IPS DF 6.9 (cell line): ENCODE results near the gene MPP3.

Experiments
- DNase-seq: peaks from one replicate; pipeline ENCODE4 v3.0.0-alpha.2; 2013; ENCODE audit warnings: low read depth, low spot score
- H3K27ac ChIP-seq: one replicate; pipeline ENCODE4 v1.5.1; 2013; ENCODE audit warnings: low read length, control low read depth
- H3K27me3 ChIP-seq: 2 replicates; pipeline ENCODE4 v1.6.1; 2013; ENCODE audit warnings: mild to moderate bottlenecking, low read length; ENCODE audit not compliant: control insufficient read depth, insufficient read depth
- H3K36me3 ChIP-seq: 2 replicates; pipeline ENCODE4 v1.6.1; 2013; ENCODE audit warnings: low read length; ENCODE audit not compliant: control insufficient read depth, insufficient read depth
- H3K4me1 ChIP-seq: 2 replicates; pipeline ENCODE4 v1.6.1; 2013; ENCODE audit warnings: low read length; ENCODE audit not compliant: control insufficient read depth, insufficient read depth
- H3K4me3 ChIP-seq: 2 replicates; pipeline ENCODE4 v1.5.1; 2013; ENCODE audit warnings: mild to moderate bottlenecking, low read length
- H3K9me3 ChIP-seq: 2 replicates; pipeline ENCODE4 v1.6.1; 2013; ENCODE audit warnings: low read length, inconsistent platforms; ENCODE audit not compliant: control insufficient read depth, insufficient read depth
- WGBS: extraction: QIAGEN DNeasy Blood & Tissue Kit; methylation state at CpG from one replicate; pipeline ENCODE4 v1.1.7; 2013; ENCODE audit warnings: mixed read lengths, missing lambda C conversion rate; ENCODE audit not compliant: insufficient read length, insufficient coverage; 5-methylcytosine and 5-hydroxymethylcytosine counted together

MPP3 gene

GRCh38 chr17:43766413-43767052 is 66.4 kb downstream of the MPP3 start:
- no peak overlapping the region for H3K4me3 ChIP-seq
- no peaks in the 10 kb centered on the region for H3K27me3 ChIP-seq
- H3K27ac ChIP-seq = no peak overlapping the region
- no peak for DNase-seq
- H3K36me3 ChIP-seq = peaks cover 11% of the 10 kb centered on the region; the same call in 1 of the 2 replicates
- WGBS = no CpG with 5 or more reads among the region's 7 CpGs
- no peaks in the 10 kb centered on the region for H3K4me1 ChIP-seq
- no peaks in the 10 kb centered on the region for H3K9me3 ChIP-seq

DNA sequence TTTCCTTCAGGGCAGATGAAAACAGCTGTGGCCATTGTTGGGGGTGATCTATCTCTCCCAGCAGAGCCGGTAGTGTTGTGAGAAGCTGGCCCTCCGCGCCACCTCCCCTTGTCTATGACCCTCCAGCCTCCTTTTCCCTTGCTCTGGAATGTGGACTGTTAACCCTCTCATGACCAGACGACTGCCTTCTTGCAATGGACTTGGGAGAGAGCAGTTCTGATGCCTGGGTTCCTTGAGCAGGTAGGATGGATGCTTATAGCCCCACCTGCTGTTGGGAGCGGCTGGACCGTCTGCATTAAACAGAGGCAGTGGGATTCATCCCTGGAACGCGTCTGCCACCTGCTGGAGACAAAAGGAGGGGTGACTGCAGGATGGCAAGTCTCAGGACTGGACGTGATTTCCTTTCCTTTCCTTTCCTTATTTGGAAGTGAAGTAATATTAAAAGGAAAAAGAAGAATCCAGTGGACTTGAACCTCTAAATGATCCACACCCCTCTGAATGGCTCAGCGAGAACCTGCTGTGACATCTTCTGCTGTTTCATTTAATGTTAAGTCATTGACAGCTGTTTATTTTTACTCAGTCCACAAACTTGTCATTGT is 72.6 kb downstream of the MPP3 start:
- Histone ChIP-seq H3K4me1 (peaks cover 8% of the 10 kb centered on the region), H3K36me3 (no peaks in the 10 kb centered on the region), H3K9me3 (no peaks in the 10 kb centered on the region), H3K27ac (no peak overlapping the region), H3K4me3 (no peak overlapping the region), H3K27me3 (no peaks in the 10 kb centered on the region)
- peak; percentile 98 for DNase-seq
- no CpG with 5 or more reads among the region's 10 CpGs for WGBS

DNA sequence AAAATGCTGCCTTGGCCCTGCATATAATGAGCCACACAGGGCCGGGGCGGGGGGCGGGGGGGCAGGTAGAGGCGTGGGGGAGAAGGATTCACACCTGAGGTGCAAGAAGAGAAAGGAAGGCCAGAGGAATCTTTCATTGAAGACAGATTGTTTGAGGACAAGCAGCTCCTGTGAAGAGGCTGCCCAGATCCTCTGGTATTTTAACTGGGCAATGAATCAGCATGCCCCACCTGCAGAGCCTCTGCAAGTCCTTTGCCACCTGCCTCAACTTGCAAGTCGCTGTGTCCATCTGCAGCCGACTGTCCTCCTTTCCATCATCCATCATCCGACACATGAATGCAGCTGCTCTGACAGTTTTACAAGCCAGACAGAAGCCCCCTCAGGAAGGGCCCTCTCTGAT is 73.1 kb downstream of the MPP3 start:
- Histone ChIP-seq H3K36me3 (no peaks in the 10 kb centered on the region), H3K4me3 (no peak overlapping the region), H3K9me3 (no peaks in the 10 kb centered on the region), H3K27ac (no peak overlapping the region), H3K27me3 (no peaks in the 10 kb centered on the region), H3K4me1 (peaks cover 8% of the 10 kb centered on the region)
- DNase-seq = no peak
- no CpG with 5 or more reads among the region's 7 CpGs for WGBS

DNA sequence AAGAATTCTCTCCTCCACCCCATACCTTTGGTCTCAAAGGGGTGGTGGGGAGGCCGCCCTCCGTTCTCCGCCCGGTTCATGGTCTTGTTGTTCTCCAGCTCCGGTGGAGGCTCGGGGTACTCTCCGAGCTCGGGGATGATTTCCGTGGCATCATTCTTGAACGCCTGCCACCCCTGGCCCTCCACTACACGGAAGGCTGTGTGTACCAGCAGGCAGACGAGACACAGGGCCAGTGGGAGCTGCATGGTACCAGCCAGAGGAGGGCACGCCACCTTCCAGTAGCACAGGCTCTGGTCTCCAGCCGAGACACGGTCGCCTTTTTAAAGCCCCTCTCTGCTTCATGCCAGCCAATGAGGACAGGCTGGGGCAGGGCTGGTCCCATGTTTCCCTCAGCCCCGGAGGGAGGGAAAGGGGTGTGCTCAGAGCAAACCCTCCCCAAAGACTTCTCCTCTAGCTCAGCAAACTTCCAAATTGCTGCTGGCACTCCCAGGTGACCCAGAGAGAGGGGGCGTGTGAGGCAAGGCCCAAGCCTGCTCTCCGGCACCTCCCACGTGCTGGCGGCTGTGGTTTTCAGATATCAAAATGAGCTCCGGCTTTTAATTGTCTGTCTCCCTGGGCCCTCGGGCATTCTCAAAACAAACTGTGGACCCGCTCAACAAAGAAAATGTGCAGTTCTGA is 74.3 kb downstream of the MPP3 start, which contains the start of gene SOST:
SOST (minus strand) TSS at position 295 of the 678 bp plus-strand sequence; CDS start at position 245, 50 bp downstream.
- DNase-seq = no peak
- Histone ChIP-seq H3K4me1 (peaks cover 9% of the 10 kb centered on the region), H3K9me3 (no peaks in the 10 kb centered on the region), H3K27ac (no peak within 1 kb of the TSS), H3K4me3 (no peak within 1 kb of the TSS), H3K36me3 (no peaks in the 10 kb centered on the region), H3K27me3 (peaks cover 3% of the 10 kb centered on the region; the same call in 1 of the 2 replicates)
- no CpG with 5 or more reads among the region's 24 CpGs for WGBS

DNA sequence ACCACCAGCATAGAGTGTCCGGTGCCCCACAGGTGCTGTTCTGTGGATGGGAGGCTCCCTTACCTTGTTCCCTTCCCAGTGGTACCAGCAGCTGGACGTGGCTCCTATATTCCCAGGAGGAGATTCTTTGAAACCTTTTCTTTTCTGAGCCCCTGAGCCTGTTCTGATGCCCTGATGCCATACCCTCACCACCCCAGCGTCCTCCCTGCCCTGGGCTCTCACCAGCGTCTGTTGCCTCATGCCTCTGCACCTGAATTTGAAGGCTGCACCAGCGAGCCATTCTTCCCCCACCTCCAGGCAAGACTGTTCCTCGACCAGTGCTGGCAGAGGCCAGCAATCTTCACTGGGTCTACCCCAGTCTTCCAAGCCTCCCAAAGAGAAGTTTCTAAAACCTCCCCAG is 74.9 kb downstream of the MPP3 start:
- peaks cover 3% of the 10 kb centered on the region; the same call in 1 of the 2 replicates for H3K27me3 ChIP-seq
- no peak overlapping the region for H3K4me3 ChIP-seq
- no CpG with 5 or more reads among the region's 6 CpGs for WGBS
- H3K4me1 ChIP-seq = peaks cover 9% of the 10 kb centered on the region
- H3K9me3 ChIP-seq = no peaks in the 10 kb centered on the region
- H3K27ac ChIP-seq = no peak overlapping the region
- no peaks in the 10 kb centered on the region for H3K36me3 ChIP-seq
- DNase-seq = no peak

DNA sequence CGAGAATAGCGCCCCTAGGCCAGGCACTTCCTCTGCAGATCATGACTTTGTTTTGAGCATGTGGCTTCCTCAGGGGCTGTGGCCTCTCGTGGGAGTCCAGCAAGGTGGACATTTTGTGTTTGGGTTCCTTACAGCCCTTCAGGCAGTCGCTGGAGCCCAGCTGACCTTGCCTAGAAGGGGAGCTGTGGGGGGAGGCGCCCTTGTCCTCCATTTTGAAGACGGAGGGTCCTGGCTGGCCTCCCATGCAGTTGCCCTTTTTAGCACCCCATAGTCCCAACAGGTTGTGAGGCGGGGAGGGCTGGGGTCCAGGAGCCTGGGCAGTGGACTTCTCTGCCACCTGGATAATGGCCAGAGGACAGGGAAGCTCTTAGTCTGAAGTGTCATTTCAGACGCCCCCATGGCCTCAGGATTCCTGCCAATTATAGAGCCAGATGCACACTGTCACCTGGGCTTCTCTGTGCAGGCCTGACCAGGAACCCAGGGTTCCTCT is 75.7 kb downstream of the MPP3 start:
- Histone ChIP-seq H3K27me3 (peaks cover 3% of the 10 kb centered on the region; the same call in 1 of the 2 replicates), H3K4me1 (peaks cover 9% of the 10 kb centered on the region)
- no CpG with 5 or more reads among the region's 8 CpGs for WGBS

GRCh38 chr17:43756201-43756600 is 76.7 kb downstream of the MPP3 start:
- Histone ChIP-seq H3K27ac (no peak overlapping the region), H3K36me3 (no peaks in the 10 kb centered on the region), H3K4me3 (no peak overlapping the region), H3K27me3 (peaks cover 3% of the 10 kb centered on the region), H3K4me1 (peaks cover 9% of the 10 kb centered on the region), H3K9me3 (no peaks in the 10 kb centered on the region)
- no peak for DNase-seq
- WGBS = no CpG with 5 or more reads among the region's 6 CpGs

More for the DNA sequence above, 75.7 kb downstream of the MPP3 start:
- no peak overlapping the region for H3K27ac ChIP-seq
- no peaks in the 10 kb centered on the region for H3K9me3 ChIP-seq
- DNase-seq = no peak
- H3K36me3 ChIP-seq = no peaks in the 10 kb centered on the region
- no peak overlapping the region for H3K4me3 ChIP-seq

DNA sequence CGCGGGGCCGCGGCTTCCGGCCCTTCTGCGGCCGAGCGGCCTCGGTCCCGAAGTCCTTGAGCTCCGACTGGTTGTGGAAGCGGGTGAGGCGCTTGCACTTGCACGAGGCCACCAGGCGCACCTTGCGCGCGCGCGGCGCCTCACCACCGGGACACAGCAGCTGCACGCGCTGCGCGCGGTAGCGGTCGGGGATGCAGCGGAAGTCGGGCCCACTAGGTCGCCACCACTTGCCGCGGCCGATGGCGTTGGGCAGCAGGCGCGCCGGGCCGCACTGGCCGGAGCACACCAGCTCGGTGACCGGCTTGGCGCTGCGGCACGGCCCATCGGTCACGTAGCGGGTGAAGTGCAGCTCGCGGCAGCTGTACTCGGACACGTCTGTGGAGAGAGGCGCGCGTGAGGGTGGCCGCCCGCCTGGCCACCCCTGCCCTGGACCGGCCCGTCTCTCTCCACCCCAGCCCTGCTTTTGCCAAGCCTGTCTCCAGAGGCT is 77.5 kb downstream of the MPP3 start:
- Histone ChIP-seq H3K27ac (no peak overlapping the region), H3K9me3 (no peaks in the 10 kb centered on the region), H3K36me3 (no peaks in the 10 kb centered on the region), H3K4me1 (peaks cover 9% of the 10 kb centered on the region), H3K4me3 (peak overlapping the region; percentile 5), H3K27me3 (peaks cover 3% of the 10 kb centered on the region)
- WGBS = no CpG with 5 or more reads among the region's 60 CpGs
- DNase-seq = no peak

GRCh38 chr17:43754947-43755346 is 78.0 kb downstream of the MPP3 start:
- Histone ChIP-seq H3K27me3 (peaks cover 3% of the 10 kb centered on the region), H3K27ac (no peak overlapping the region), H3K4me1 (peaks cover 7% of the 10 kb centered on the region), H3K36me3 (no peaks in the 10 kb centered on the region), H3K4me3 (peak overlapping the region; percentile 5; the same call in 1 of the 2 replicates), H3K9me3 (no peaks in the 10 kb centered on the region)
- no CpG with 5 or more reads among the region's 21 CpGs for WGBS
- no peak for DNase-seq

- no CpG with 5 or more reads among the region's 5 CpGs for WGBS
- no peak for DNase-seq
- H3K27me3 ChIP-seq = peaks cover 3% of the 10 kb centered on the region
These were observed 79.3 kb downstream of the MPP3 start for GRCh38 chr17:43753493-43754129.

More at GRCh38 chr17:43753493-43754129, 79.3 kb downstream of the MPP3 start:
- H3K4me1 ChIP-seq = peaks cover 7% of the 10 kb centered on the region
- H3K36me3 ChIP-seq = no peaks in the 10 kb centered on the region
- no peaks in the 10 kb centered on the region for H3K9me3 ChIP-seq
- no peak overlapping the region for H3K4me3 ChIP-seq
- H3K27ac ChIP-seq = no peak overlapping the region
